ENCODE data around the gene SPNS2. TPM values are rescaled to one million over a fixed set of nuclear protein-coding genes. Genes with fewer than 3 reads are reported as not detected.

Gene SPNS2
- total RNA-seq, 4 donors from 2014 or later: 8.7 to 72.0 (median 18.2) TPM

DNA sequence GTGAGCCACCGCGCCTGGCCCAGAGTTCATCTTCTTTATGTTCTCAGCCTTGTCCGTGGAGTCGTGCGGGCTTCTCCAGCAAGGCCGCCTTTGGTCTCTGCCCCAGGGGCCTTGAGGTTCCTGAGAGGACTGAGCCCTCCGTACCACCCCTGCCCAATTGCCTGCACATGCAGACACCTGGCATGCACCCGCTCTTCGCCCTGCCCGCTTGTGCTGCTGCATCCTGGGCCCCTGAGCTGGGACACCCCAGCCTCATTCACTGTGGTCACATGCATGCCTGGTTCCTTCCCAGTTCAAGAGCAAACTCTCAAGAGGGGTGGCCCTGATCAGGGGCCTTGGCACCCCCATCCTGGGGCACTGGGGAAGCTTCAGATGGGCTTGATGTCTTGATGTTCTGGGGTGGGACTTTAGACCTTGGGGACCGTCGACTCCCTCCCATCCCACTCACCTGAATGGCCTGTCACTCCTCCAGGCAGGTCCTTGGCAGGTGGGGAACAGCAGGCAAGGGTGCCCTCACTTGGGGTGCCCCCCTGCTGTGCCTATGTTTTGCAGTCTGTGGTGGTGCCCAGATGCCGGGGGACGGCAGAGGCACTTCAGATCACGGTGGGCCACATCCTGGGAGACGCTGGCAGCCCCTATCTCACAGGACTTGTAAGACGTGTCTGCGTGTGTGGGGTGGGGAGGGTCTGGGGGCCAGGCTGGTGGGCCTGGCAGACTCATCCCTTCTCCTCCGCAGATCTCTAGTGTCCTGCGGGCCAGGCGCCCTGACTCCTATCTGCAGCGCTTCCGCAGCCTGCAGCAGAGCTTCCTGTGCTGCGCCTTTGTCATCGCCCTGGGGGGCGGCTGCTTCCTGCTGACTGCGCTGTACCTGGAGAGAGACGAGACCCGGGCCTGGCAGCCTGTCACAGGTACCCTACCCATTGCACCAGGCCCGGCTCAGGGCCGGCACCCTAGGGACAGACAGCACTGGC lies 12.7 kb upstream of the SPNS2 start:
- TF ChIP-seq, protein P1, sequence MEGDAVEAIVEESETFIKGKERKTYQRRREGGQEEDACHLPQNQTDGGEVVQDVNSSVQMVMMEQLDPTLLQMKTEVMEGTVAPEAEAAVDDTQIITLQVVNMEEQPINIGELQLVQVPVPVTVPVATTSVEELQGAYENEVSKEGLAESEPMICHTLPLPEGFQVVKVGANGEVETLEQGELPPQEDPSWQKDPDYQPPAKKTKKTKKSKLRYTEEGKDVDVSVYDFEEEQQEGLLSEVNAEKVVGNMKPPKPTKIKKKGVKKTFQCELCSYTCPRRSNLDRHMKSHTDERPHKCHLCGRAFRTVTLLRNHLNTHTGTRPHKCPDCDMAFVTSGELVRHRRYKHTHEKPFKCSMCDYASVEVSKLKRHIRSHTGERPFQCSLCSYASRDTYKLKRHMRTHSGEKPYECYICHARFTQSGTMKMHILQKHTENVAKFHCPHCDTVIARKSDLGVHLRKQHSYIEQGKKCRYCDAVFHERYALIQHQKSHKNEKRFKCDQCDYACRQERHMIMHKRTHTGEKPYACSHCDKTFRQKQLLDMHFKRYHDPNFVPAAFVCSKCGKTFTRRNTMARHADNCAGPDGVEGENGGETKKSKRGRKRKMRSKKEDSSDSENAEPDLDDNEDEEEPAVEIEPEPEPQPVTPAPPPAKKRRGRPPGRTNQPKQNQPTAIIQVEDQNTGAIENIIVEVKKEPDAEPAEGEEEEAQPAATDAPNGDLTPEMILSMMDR (IDR thresholded peaks at IDR 0.05): no peak
- TF ChIP-seq POLR2AphosphoS5 (IDR thresholded peaks at IDR 0.05) (no peak), EP300 (IDR thresholded peaks at IDR 0.05; ENCODE audit: low read depth) (no peak), POLR2A (IDR thresholded peaks at IDR 0.05) (no peak)
- H3K27me3 ChIP-seq: no peaks in the 10 kb centered on the region
- in situ Hi-C loops (cut with MboI; ENCODE audit: low pct_ligation_motif_present in 1 of 4, low pct_unique_long_range_greater_than_20kb in 1 of 4, low sequenced_read_pairs in 3 of 4): no loop called here
- intact Hi-C loops (cut with DNase I; ENCODE audit: low total_unique reads): no loop called here
- H3K36me3 ChIP-seq: no peaks in the 10 kb centered on the region
- DNase-seq: no peak
- WGBS, 2 donors (ENCODE audit: low coverage in 1 of 2): 69% methylated on average over 28 of the region's 31 CpGs; no CpG with 5 or more reads in 1 of the 2 donors
- peaks cover 7 to 31% (median 23%) of the 10 kb centered on the region in 4 donors for H3K4me1 ChIP-seq
- H3K4me3 ChIP-seq: peak overlapping the region in 2 of 4 donors; percentile 3 to 25
- H3K27ac ChIP-seq: peak overlapping the region in 1 of 4 donors; percentile 10
- H3K9me3 ChIP-seq: no peaks in the 10 kb centered on the region

- WGBS, 2 donors (ENCODE audit: low coverage in 1 of 2): 89 to 90% methylated on average over 2 to 8 of the region's 8 CpGs
- in situ Hi-C loops (cut with MboI; ENCODE audit: low pct_ligation_motif_present in 1 of 4, low pct_unique_long_range_greater_than_20kb in 1 of 4, low sequenced_read_pairs in 3 of 4): no loop called here
These were observed 11.4 kb upstream of the SPNS2 start for GRCh38 chr17:4487296-4487695.

DNA sequence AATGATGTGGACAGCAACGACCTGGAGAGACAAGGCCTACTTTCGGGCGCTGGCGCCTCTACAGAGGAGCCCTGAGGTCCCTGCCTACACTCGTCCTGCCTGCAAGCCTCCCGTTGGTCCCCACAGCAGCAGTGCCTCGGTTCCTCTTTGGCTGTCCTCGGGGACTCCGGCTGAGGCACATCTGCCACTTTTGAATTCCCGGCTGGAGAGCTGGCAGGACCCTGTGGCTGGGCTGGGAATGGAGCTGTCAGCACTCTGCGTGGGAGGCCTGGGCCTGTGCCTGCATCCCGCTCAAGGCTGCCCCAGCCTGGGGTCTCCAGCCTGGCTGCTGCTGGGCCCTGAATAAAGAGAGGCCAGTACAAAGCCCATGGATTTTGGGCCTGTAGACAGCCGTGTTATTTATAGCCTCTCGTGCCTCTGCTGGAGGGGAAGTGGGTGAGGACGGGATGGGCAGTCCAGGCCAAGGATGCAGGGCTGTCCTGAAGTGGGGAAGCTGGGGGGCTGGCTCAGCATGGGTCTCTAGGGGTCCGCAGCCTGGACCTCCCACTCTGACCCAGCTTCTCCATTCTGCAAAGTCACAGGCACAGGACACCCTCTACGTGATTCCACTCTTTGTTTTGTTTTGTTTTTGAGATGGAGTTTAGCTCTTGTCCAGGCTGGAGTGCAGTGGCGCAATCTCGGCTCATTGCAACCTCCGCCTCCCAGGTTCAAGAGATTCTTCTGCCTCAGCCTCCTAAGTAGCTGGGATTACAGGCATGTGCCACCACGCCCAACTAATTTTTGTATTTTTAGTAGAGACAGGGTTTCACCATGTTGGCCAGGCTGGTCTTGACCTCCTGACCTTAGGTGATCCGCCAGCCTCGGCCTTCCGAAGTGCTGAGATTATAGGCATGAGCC lies 10.6 kb upstream of the SPNS2 start:
- in situ Hi-C loops (cut with MboI; ENCODE audit: low pct_ligation_motif_present in 1 of 4, low pct_unique_long_range_greater_than_20kb in 1 of 4, low sequenced_read_pairs in 3 of 4) (no loop called here), intact Hi-C loops (cut with DNase I; ENCODE audit: low total_unique reads) (no loop called here)
- Histone ChIP-seq H3K9me3 (no peaks in the 10 kb centered on the region), H3K27me3 (no peaks in the 10 kb centered on the region), H3K4me3 (no peak overlapping the region), H3K36me3 (no peaks in the 10 kb centered on the region), H3K4me1 (peaks cover 1 to 11% (median 6%) of the 10 kb centered on the region in 4 donors), H3K27ac (no peak overlapping the region)
- 80 to 87% methylated on average over 1 to 24 of the region's 24 CpGs for WGBS, 2 donors (ENCODE audit: low coverage in 1 of 2)
- TF ChIP-seq, protein P1 (IDR thresholded peaks at IDR 0.05): no peak
- TF ChIP-seq EP300 (IDR thresholded peaks at IDR 0.05; ENCODE audit: low read depth) (no peak), POLR2A (IDR thresholded peaks at IDR 0.05) (no peak), POLR2AphosphoS5 (IDR thresholded peaks at IDR 0.05) (no peak)
- no peak for DNase-seq

More at GRCh38 chr17:4487296-4487695, 11.4 kb upstream of the SPNS2 start:
- Histone ChIP-seq H3K27ac (no peak overlapping the region), H3K4me1 (peaks cover 5 to 18% (median 13%) of the 10 kb centered on the region in 4 donors), H3K27me3 (no peaks in the 10 kb centered on the region), H3K9me3 (no peaks in the 10 kb centered on the region), H3K36me3 (no peaks in the 10 kb centered on the region), H3K4me3 (no peak overlapping the region)
- DNase-seq: no peak
- no peak for TF ChIP-seq POLR2AphosphoS5 (IDR thresholded peaks at IDR 0.05)
- no peak for TF ChIP-seq POLR2A (IDR thresholded peaks at IDR 0.05)
- TF ChIP-seq EP300 (IDR thresholded peaks at IDR 0.05; ENCODE audit: low read depth): no peak
- TF ChIP-seq, protein P1 (IDR thresholded peaks at IDR 0.05): no peak
- intact Hi-C loops (cut with DNase I; ENCODE audit: low total_unique reads): no loop called here
